Astrocyte of the cerebellum (primary cell): ENCODE measurements around the gene ACVR1.

Source experiments
- DNase-seq: peaks from one replicate; pipeline ENCODE4 v3.0.0-alpha.2; 2011; ENCODE audit warnings: low read depth
- H3K4me3 ChIP-seq: 2 replicates; pipeline ENCODE4 v1.5.1; 2011; ENCODE audit warnings: mild to moderate bottlenecking, low read depth, low read length, moderate library complexity
- in situ Hi-C: cut with HindIII; loops from 2 replicates; pipeline ENCODE4 v1.10.0; 2017; ENCODE audit warnings: low sequenced_read_pairs
- TF ChIP-seq, protein P1 (sequence below): IDR thresholded peaks from 2 replicates; pipeline ENCODE4 v1.5.1; 2012; ENCODE audit warnings: low read length, low read depth, moderate library complexity, mild to moderate bottlenecking; ENCODE audit errors: missing control alignments

ACVR1 gene

DNA sequence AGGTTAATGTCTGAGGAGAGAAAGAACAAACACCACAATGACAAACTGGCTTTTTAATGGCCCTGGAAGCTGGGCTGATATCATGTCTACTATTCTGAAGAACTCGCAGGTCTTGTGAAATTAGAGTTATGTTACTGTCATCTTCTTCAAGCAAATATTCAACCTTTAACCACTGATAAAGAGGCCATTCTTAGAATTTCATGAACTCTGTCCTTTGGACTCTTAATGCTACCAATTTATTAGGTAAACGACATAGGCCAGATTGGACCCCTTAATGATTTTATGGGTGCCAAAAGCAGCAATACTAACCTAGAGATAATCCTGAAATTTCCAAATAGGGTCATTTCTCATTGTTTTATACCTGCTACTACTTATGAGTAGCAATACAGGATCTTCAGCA is 138.5 kb downstream of the ACVR1 start:
- DNase-seq, result no peak
- TF ChIP-seq, protein P1, sequence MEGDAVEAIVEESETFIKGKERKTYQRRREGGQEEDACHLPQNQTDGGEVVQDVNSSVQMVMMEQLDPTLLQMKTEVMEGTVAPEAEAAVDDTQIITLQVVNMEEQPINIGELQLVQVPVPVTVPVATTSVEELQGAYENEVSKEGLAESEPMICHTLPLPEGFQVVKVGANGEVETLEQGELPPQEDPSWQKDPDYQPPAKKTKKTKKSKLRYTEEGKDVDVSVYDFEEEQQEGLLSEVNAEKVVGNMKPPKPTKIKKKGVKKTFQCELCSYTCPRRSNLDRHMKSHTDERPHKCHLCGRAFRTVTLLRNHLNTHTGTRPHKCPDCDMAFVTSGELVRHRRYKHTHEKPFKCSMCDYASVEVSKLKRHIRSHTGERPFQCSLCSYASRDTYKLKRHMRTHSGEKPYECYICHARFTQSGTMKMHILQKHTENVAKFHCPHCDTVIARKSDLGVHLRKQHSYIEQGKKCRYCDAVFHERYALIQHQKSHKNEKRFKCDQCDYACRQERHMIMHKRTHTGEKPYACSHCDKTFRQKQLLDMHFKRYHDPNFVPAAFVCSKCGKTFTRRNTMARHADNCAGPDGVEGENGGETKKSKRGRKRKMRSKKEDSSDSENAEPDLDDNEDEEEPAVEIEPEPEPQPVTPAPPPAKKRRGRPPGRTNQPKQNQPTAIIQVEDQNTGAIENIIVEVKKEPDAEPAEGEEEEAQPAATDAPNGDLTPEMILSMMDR, result no peak
- no peak overlapping the region for H3K4me3 ChIP-seq
- in situ Hi-C loops, result no loop called here

DNA sequence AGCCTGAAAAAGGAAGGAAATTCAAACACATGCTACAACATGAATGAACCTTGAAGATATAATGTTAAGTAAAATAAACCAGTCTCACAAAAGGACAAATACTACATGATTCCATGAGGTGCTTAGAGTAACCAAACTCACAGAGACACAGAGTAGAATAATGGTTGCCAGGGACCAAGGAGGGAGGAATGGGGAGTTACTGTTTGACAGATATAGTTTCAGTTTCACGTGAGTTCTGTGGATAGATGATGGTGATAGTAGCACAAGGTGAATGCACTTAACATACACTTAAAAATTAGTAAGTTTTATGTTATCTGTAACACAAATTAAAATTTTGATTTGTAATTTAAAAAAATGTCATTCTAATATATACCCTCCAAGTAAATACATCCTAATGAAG is 140.6 kb downstream of the ACVR1 start:
- no peak for DNase-seq
- H3K4me3 ChIP-seq, result no peak overlapping the region
- in situ Hi-C loops, result no loop called here
- TF ChIP-seq, protein P1, result no peak

DNA sequence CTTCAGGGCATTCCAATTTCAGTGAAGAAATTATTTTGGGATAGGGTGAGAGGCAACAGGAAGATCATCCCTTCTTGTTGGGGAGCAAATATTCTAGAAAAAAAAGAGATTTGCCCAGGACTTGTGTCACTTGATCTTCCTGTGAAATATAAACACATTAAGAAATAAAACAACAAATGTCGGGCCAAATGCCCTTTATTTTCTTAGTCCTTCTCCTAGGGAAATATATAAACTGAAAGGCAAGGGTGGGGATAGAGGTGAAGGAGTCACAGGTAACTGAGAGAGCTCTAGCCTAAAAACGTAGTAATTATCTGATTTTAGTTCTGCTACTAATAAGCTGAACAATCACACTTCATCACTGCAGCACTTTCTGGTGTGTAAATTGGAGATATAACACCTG is 142.9 kb downstream of the ACVR1 start:
- TF ChIP-seq, protein P1, result no peak
- H3K4me3 ChIP-seq, result no peak overlapping the region
- in situ Hi-C loops, result no loop called here
- no peak for DNase-seq

DNA sequence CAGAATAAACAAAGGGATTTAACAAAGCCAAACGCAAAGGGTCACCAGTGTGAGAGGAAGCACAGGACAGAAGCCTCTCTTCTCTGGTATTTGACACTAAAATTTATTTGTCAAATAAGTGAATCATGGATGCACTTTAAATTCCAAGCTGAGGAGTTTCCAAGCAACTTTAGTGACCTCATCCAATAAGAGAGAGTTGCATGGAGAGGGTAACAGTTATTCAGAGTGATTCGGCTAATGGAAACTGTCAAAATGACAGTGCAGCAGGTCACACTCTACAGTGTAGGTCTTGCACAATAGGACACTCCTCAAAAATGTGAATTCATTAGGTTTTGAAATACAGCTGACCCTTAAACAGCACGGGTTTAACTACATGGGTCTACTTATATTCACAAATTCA is 143.5 kb downstream of the ACVR1 start:
- in situ Hi-C loops, result no loop called here
- H3K4me3 ChIP-seq, result no peak overlapping the region
- DNase-seq, result no peak
- TF ChIP-seq, protein P1, result no peak

DNA sequence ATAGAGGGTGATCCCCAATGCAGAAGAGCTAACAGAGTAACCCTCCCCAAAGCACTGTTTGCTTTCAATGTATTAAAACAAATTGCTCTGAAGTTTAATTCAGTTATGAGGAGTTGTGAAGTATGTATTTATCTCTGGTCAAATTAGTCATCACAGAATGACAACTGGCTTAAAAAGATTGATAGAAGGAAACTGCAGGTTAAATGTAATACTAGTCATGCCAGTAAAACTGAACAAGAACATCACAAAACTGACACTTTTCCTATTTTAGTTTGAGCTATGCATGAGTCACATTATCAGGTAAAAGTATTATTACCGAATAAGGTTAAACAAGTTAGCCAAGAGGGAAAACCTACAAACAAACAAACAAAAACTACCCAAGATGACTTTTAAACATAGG is 148.4 kb downstream of the ACVR1 start:
- TF ChIP-seq, protein P1, result no peak
- DNase-seq, result no peak
- no peak overlapping the region for H3K4me3 ChIP-seq
- in situ Hi-C loops, result no loop called here

DNA sequence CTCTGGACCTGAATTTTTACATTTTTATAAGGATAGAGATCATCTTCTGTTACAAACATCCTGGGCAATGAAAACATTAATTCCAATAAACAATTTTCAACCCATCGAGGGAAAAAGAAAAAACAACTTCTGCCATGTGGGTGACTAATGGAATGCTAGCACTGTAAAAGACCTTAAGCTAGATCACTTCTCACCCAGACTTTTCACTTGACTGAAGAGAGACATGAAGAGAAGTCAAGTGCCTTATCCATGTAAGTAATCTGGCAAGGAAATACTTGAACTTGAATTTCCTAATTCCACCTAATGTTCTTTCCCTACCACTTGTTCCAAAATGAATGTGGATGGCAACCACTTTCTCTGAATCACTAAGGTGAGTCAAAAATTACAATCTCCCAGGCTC is 149.2 kb downstream of the ACVR1 start:
- no peak for DNase-seq
- in situ Hi-C loops, result no loop called here
- TF ChIP-seq, protein P1, result no peak

DNA sequence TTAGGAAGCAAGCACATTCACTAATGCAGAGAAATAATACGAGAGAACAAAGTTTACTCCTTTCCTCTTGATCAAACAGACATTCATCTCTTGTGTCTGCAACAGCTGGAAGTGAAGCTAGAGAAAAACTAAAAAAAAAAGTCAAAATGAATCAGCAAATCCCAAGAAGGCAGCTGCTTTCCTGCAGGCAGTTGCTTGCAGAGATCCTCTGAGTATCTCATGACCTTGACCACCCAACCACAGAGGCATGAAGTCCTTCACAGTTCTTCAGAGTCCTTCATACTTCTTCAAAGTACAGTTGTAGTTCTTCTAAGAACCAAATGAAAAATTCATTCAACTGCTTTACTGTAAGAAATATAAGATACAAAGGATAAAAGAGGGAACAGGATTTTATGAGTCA is 150.3 kb downstream of the ACVR1 start:
- DNase-seq, result no peak
- TF ChIP-seq, protein P1, result no peak

More for the DNA sequence above, 149.2 kb downstream of the ACVR1 start:
- no peak overlapping the region for H3K4me3 ChIP-seq

More for the DNA sequence above, 150.3 kb downstream of the ACVR1 start:
- H3K4me3 ChIP-seq, result no peak overlapping the region
- in situ Hi-C loops, result no loop called here
